ENCODE measurements around the gene AUTS2. TPM values are rescaled to one million over a fixed set of nuclear protein-coding genes. Genes with fewer than 3 reads are reported as not detected.

AUTS2 gene
- total RNA-seq, 1 experiment from 2014 or later = 7.4 TPM

DNA sequence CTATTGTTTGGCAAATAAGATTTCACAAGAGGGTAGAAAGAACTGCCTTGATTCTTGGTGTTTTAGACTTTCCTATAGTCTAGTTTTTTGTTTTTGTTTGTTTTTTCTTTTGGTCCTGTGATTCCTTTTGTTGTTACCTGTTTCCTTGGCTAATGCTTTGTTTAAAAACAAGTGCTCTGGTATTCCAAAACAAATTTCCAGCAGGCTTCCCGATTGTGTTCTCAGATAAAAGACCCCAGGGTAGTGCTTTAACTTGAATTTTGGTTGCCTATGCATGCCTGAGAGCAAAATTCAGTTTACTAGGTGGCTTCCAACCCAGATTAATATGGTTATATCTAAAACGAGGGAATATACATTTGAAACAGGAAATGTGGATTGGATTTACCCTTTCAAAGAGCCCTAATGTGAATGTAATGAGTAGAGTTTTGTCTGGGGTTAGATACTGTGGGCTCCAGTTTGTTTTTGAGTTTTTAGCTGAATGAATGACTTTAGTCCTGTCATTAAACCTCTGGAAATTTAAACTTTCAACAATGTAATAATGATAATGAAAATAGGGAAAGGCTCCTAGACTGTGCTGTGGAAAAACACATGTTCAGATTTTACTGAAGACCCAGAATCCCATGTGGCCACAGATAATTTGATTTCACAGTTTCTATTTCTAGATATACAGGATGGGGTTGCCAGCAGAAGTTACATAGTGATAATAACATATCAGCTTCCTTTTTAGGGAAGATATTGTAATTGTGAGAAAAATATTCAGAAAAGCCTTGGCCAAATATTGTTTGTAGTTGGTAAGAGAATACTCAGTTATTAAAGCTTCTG, 23.9 kb downstream of the AUTS2 start:
- DNase-seq (ENCODE audit: extremely low read depth, low read depth) = no peak

DNA sequence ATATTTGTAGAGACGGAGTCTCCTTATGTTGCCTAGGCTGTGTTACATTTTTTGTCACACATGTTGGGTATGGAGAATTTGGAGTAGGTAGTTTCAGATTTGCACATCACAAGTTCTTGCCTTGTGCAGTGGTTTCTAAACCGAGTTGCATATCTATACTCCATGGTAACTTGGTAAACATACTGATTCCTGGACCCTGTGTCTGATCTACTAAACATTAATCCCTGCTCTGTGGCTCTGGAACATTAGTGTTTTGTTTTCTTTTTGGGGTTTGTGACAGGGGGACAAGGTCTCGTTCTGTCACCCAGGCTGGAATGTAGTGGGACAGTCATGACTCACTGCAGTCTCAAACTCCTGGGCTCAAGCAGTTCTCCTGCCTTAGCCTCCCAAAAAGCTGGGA, 24.7 kb downstream of the AUTS2 start:
- DNase-seq (ENCODE audit: extremely low read depth, low read depth) = no peak

DNA sequence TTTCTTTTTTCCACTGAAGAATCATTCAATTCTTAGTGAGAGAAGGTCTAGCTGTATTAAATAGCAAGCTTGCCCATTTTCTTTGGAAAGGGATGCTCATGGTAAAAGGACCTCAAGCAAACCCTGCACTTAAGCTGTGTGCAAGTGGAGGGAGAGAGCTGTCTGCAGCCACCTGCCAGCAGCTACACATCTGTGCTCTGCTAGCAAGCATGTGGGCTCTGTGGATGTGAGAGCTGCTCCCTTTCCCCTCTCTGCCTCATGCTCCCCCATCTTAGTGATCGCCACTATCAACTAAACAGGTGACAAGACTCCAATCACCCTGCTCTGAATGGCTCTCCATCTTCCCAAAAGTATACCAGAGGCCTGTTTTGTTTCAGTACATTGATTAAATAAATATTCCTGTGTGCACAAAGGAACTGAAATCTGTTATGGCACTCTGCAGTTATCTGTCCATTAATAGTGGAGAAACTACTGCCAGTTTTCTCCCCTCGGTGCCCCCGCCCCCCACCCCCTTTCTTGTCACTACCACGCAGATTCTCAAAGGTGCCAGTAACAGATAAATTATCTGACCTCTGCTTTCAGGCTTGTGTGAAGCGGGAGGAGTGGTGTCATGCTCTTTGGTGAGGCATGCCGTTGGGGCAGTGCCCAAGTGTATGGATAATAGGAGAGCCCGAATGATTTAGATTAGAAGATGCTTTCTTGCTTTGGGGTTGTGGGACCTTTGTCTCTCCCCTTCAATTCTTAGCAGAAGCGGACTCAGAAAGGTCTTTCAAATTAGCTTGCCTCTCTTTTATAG, 26.4 kb downstream of the AUTS2 start:
- DNase-seq (ENCODE audit: extremely low read depth, low read depth) = no peak

DNA sequence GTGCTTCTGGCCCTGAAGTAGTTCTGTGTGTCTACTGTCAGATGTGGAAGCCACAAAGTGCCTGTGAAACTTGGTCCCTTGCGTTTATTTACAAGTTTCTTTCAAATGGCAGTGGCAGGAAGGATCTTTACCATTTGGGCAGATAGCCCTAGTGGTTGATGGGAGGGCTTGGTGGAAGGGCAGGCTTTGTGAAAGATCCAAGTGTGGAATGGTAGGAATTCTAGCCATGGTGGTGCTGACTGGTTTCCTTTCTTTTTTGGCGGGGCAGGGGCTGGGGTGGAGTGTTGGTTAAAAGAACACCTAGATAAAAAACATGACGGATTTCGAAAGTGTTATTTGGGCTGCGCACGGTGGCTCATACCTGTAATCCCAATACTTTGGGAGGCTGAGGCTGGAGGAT, 27.0 kb downstream of the AUTS2 start:
- no peak for DNase-seq (ENCODE audit: extremely low read depth, low read depth)

DNA sequence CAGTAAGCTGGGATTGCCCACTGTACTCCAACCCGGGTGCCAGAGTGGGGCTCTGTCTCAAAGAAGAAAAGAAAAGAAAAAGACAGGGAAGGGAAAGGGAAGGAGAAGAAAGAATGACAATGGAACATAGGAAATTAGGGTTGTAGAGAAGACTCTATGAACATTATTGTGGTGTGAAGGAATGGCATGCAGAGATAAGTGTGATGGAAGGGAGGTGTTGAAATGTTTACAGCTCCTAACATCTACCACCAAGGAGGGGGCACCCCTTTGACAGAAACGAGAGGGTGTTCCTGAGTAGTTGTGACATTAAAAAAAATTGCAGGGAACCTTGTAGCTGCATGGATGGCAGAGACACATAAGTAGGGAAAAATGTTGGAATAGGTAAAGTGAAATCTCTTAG, 27.5 kb downstream of the AUTS2 start:
- DNase-seq (ENCODE audit: extremely low read depth, low read depth) = no peak

DNA sequence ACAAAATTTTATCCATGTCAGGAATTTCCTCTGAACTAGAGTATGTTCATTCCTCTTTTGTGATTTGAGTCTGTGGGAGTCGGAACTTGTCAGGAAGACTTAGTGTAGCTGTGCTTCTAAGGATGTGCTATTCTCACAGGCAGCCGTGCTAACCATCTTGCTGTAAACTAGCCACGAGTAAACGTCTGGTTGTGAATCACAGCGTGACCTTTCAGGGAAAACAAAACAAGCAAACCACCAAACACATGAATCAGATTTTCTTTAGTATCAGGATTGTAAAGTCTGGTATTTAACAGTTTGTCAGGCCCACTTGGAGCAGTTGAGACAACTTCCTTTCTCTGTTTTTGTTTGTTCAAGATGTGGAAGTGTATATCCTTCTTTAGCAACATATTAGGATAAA, 32.0 kb downstream of the AUTS2 start:
- DNase-seq (ENCODE audit: extremely low read depth, low read depth) = peak; percentile 52

DNA sequence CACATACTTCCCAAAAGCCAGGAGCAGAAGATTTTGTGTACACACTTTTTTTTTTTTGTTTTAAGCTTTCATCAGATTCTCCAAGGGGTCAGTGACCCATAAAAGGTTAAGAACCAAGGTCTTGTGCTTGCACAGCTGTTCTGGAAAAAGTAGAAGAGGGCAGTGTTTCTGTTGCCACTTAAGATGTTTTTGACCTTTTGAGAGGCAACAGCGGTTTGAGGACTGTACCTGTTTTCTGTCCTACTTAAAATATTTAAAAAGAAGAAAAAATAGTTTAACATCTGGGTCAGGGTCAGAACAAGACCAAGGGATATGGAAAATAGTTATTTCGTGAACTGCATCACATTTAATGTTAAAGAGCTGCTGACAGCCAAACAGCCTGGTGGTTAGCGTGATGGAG, 32.9 kb downstream of the AUTS2 start:
- DNase-seq (ENCODE audit: extremely low read depth, low read depth) = no peak

DNA sequence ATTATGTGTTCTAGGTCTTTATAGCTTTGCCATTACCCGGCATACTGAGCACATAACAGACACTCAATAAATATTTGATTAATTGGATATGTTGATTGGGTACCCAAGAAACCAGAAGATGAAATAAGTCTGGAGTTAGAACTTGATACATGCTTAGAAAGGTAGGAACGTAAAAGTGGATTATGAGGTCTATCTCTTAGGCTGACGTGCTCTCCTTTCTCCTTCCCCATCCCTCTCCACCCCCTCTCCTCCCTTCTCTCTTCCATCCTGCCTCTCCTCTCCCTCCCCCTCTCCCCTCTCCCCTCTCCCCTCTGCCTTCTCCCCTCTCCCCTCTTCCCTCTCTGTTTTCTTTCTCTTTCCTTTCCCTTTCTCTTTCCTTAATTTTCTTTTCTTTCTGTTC, 34.0 kb downstream of the AUTS2 start:
- no peak for DNase-seq (ENCODE audit: extremely low read depth, low read depth)

DNA sequence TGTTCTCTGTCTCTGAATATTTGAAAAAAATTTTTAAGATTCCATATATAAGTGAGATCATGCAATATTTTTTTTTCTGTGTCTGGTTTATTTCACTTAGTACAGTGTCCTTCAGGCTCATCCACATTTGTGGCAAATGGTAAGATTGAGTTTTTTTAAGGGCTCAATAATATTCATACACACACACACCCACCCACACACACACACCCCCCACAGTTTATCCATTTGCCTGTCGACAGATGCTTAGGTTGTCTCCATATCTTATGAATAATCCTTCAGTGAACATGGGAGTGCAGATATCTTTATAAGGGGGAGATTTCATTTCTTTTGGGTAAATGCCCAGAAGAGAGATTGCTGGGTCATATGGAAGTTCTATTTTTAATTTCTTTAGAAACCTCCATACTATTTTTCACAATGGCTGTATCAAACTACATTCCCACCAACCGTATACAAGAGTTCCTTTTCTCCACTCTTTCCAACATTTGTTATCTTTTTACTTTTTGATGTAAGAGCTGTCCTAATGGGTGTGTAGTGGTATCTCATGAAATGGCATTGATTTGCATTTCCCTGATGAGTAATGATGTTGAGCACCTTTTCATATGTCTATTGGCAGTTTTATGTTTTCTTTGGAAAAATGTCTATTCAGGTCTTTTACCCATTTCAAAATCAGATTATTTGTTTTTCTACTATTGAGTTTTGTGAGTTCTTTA, 35.0 kb downstream of the AUTS2 start:
- no peak for DNase-seq (ENCODE audit: extremely low read depth, low read depth)

DNA sequence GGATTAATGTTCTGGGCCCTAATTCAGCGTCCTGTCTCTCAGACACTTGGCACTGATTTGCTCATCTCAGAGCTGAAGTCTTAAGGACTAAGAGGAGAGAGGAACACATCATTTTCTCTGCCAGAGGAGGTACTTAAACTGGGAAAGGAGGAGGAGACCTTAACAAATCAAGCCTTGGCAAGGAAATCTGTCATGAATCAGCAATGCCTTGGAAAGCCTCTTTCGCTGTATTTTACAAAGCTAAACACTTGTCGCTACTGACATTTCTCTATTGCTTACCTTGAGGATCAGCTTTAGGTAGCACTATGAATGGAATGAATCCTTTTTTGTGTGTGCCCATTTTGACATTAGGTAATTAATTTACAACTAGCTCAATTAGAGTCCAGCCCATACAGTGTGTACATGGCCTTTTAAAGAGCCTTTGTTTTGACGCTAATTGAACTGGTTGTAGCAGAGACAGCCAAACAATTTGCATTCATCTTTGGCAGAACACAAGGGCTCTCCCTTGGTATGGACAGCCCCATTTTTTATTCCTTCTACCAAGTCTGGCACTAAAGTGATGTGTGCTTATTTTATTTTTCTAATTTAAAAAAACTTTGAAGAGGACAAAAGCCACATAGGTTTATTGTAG, 37.4 kb downstream of the AUTS2 start:
- DNase-seq (ENCODE audit: extremely low read depth, low read depth) = no peak

DNA sequence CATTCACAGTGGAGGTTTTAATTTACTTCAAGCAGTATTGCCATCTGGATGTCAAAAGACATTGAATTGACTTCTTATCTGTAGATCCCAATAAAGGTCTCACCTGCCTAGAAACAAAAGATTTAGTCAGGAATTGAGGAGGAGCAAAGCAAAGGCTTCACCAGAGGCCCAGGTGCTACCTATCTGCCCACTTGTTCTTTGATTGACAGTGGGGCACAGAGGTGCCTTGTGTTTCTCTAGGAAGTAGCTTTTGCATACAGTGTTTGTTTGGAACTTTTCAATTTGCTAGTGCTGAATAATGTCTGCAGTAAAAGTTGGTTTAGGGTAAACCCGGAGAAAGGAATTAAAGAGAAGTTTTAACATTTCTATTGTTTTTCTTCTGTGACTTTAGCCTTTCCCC, 40.4 kb downstream of the AUTS2 start:
- no peak for DNase-seq (ENCODE audit: extremely low read depth, low read depth)

DNA sequence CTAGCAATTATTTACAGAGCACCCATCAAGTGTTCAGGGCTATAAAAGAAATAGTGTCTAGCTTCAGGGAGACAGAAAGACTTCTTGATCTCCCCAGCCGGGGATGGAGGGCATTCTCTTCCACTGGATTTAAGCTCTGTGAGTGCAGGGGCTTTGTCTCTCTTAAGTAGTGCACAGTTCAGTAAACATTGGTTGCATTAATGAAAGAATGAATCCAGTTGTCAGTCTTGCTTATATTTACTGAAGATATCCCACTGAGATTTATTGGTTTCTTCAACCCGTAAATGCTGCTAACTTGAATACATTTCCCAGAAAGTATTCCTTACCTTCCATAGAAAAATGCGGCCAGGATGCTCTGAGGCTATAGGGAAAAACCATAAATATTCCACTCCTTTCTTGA, 41.9 kb downstream of the AUTS2 start:
- no peak for DNase-seq (ENCODE audit: extremely low read depth, low read depth)

DNA sequence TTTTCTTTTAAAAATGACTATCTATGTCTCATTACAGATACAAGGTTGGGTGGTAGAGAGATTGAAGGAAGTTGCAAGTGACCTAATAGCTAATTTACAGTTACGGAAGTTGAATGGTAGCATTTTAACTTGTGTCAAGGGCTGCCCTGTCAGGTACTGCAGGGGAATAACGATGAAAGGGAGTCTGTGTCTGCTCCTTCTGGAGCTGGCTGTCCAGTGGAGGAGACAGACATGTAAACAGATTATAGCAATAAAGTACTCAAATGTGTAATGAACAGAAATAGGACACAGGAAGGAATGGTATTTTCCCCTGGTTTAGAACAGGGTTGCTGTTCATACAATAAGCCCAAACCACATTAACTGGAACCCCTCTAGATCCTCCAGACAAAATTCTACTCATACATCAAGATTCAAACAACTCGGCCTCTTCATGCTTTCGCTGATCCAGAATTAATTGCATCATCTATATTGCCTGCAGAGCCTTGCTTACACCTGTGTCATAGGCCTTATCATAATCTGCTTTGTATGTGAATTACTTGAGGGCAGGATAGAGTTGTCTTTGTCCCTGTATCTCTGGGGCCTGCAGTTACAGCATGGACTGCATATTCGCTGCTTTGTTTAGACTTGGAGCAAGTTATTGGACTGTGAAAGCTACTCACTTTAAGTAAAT, 42.8 kb downstream of the AUTS2 start:
- DNase-seq (ENCODE audit: extremely low read depth, low read depth) = peak; percentile 21

DNA sequence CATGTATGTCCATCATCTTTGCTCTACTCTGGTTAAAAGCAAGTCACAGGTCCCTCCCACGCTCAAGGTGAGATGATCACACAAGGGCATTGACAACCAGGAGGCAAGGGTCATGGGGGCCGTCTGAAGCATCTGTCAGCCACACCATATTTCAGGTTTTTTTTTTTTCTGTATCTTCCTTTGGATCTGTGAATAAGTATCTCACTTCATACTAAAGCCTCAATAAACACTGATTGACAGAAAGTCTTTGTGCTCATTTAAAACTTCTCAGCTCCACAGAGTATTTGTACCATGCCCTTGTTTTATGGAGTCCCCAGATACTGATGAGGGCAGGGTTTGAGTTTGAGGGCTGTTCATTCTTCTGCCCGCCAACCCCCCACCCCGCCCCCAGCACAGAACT, 45.0 kb downstream of the AUTS2 start:
- DNase-seq (ENCODE audit: extremely low read depth, low read depth) = no peak

DNA sequence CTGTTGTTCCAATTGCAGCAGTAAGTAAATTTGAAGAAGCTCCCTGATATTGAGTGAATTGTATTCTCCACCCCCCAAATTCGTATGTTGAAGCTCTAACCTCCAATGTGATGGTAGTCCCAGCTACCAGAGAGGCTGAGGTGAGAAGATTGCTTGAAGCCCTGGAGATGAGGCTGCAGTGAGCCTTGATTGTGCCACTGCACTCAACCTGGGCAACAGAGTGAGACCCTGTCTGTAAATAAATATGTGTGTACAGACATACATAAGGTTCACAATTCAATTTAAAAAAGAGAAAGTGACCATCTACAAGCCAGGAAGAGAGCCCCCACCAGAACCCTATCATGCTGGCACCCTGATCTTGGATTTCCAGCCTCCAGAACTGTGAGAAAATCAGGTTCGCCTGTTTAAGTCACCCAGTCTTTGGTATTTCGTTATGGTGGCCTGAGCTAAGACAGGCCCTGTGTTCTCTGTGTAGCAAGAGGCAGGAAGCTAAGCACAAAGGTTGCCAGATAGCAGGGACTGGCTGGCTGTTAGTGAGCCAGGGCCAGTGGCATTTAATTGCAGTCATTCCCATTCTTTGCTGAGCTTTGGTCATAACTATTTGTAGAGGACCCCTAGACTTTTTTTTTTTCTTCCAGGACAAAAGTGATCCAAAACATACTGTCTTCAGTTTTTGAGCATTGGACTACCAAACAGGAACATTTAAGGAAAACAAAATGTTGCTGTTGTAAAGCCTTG, 45.6 kb downstream of the AUTS2 start:
- no peak for DNase-seq (ENCODE audit: extremely low read depth, low read depth)

DNA sequence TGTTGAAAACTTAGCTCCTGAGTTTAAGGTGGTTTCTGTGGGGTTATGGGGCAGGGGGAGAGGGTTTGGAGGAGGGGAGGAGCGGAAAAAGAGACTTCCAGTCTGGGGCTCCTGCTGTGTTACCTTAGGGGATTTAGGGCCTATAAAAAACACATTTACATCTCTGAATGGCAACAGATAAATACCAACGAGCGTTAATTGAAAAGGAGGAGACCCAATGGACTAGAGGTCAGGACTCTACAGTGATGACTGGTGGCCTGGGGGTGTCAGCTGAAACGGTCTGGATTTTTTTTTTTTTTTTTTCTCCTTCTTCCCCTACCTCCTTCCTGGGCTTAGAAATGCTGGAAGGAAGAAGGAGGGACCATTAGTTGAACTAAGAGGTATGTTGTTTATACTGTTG, 47.4 kb downstream of the AUTS2 start:
- DNase-seq (ENCODE audit: extremely low read depth, low read depth) = no peak

DNA sequence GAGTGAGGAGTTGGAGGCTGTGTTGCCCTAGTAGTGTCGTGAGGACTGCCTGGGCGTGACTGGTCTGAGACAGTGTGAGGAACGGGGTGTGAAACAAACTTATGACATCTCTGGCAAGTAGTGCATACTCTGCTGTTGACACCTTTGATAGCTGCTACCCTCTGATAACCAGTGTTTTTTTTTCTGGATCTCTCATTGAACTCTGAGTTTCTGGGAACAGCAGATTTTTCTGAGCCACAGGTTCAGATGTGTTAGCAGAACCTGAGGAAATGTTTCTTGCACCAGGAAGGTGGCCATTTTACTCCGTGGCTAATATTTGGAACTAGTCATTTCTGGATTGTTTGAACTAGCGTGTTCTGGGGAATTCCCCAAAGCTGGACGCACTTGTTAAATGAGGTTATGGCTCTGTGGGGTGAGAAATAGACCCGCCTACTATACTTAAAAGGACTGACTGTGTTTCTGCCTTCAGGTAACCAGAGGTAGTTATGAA, 52.9 kb downstream of the AUTS2 start:
- no peak for DNase-seq (ENCODE audit: extremely low read depth, low read depth)

DNA sequence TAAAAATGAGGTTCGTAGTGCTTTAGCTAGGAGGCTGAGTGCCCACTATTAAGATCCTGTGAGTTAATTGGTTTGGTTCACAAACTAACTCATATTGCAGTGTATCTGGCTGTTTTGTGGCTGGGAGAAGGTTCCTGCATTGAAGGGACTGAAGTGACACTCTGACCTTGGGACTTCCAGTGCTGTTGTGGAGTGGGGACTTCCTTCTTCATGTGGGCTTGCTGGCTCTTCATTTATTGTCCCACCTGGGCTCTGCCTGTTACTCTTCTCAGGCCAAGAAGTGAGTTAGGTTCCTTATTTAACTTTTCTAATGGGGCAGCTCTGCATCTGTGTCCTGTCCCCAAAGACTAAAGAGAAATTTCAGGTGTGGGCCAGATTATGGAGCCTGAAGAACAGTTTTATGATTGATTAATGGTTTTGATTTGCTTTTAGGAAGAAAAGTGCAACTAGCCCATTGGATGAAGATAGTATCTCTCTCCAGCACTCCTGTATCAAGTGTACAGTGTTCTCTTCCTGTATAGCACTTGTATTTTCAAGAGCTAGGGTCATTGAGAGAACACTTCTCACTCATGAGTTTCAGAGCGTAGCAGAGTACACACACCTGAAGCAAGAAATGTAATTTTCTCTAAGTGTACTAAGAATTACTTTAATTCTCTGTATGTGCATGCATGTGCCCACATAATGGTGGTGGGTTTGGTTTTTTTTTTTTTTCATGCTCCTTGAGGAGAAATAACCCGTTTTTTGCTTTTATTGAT, 54.8 kb downstream of the AUTS2 start:
- DNase-seq (ENCODE audit: extremely low read depth, low read depth) = no peak

DNA sequence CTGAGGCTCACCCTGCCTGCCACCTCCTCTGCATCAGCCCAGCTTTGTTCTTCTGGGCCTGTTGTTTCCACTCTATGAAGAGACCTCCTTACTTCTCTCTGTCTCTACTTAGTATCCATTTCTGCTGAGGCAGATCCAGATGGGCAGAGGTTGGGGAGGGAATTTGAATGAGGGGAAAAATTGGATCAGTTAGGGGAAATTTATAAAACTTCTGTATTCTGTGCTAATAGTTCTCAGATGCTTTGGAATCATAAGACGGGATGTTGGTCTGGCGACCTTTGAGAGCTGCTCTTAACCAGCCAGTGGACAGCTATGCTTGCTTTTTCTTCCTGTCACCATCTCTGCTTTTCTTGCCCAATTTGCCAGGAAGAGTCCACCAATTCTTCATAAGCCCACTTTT, 55.5 kb downstream of the AUTS2 start:
- no peak for DNase-seq (ENCODE audit: extremely low read depth, low read depth)

All from NCI-H460 (cell line).